ENCODE results near the gene CEP350.

- no peak for TF ChIP-seq POLR2A (IDR thresholded peaks at IDR 0.05)
- no peak for TF ChIP-seq CTCF (IDR thresholded peaks at IDR 0.05)
These were observed 128.6 kb downstream of the CEP350 start for GRCh38 chr1:180083164-180083563.

All from body of pancreas (tissue), 4 donors.